Stimulated activated CD8-positive, alpha-beta memory T cell treated with anti-CD3 and anti-CD28 coated beads, Interleukin-7, amount 100 ng/mL, for 1 hour (primary cell): Measurements from ENCODE around the gene MGST1.

Experiments
- DNase-seq, 2 donors: peaks; one replicate each; pipeline ENCODE4 v3.0.0-alpha.2; 2020; ENCODE audit warnings: low read depth in 2 of 2

Gene MGST1

GRCh38 chr12:16347391-16348298, at the start of gene MGST1:
TSS of gene MGST1 (plus strand) at chr12:16347645. CDS start at chr12:16354253, 6,608 bp downstream.
- no peak for DNase-seq

- no peak for DNase-seq
Measured at GRCh38 chr12:16299403-16299802, 48.0 kb upstream of the MGST1 start.

- no peak for DNase-seq
Measured at GRCh38 chr12:16300122-16300521, 47.3 kb upstream of the MGST1 start.

GRCh38 chr12:16300736-16301135, 46.7 kb upstream of the MGST1 start:
- no peak for DNase-seq

GRCh38 chr12:16303939-16304338, 43.5 kb upstream of the MGST1 start:
- DNase-seq: no peak

GRCh38 chr12:16307856-16308475, 39.5 kb upstream of the MGST1 start:
- no peak for DNase-seq

- DNase-seq: no peak
Measured at GRCh38 chr12:16310934-16311333, 36.5 kb upstream of the MGST1 start.

GRCh38 chr12:16323010-16323409, 24.4 kb upstream of the MGST1 start:
- DNase-seq: no peak

- no peak for DNase-seq
Measured at GRCh38 chr12:16323638-16324037, 23.8 kb upstream of the MGST1 start.

- DNase-seq: no peak
Measured at GRCh38 chr12:16324272-16324671, 23.2 kb upstream of the MGST1 start.

GRCh38 chr12:16324772-16325171, 22.7 kb upstream of the MGST1 start:
- DNase-seq: no peak

GRCh38 chr12:16325426-16325825, 22.0 kb upstream of the MGST1 start:
- DNase-seq: no peak

- DNase-seq: no peak
Measured at GRCh38 chr12:16327963-16328362, 19.5 kb upstream of the MGST1 start.

- DNase-seq: no peak
Measured at GRCh38 chr12:16329594-16329993, 17.9 kb upstream of the MGST1 start.

GRCh38 chr12:16330560-16330959, 16.9 kb upstream of the MGST1 start:
- DNase-seq: no peak

- DNase-seq: no peak
Measured at GRCh38 chr12:16331998-16332397, 15.4 kb upstream of the MGST1 start.

- no peak for DNase-seq
Measured at GRCh38 chr12:16335838-16336237, 11.6 kb upstream of the MGST1 start.

GRCh38 chr12:16344269-16344668, 3.2 kb upstream of the MGST1 start:
- no peak for DNase-seq

GRCh38 chr12:16345105-16345504, 2.3 kb upstream of the MGST1 start:
- DNase-seq: no peak

- DNase-seq: no peak
Measured at GRCh38 chr12:16346958-16347357, 487 bp upstream of the MGST1 start.

- no peak for DNase-seq
Measured at GRCh38 chr12:16348435-16349130, 1.1 kb downstream of the MGST1 start.

- DNase-seq: no peak
Measured at GRCh38 chr12:16349131-16349460, 1.7 kb downstream of the MGST1 start.

GRCh38 chr12:16350682-16351081, 3.2 kb downstream of the MGST1 start:
- DNase-seq: no peak
